Prostate gland (tissue), 2 donors: Measurements from ENCODE around the gene KIF9. TPM values are rescaled to one million over a fixed set of nuclear protein-coding genes. Genes with fewer than 3 reads are reported as not detected.
"Not testable (repeated sequence)": the region's sequence is repeated elsewhere in the genome, so short reads cannot be mapped to it uniquely, and the experiment has no call there.

Experiments
- DNase-seq: peaks from one replicate; pipeline ENCODE4 v3.0.0-alpha.2; 2019; ENCODE audit warnings: low spot score
- H3K27ac ChIP-seq, 2 donors: fragments of 200-600 bp; sonication (generic); 2 replicates each; pipeline ENCODE4 v1.5.1; 2017 to 2019
- H3K27me3 ChIP-seq: fragments of 200-600 bp; sonication (generic); replicated peaks from 2 replicates; pipeline ENCODE4 v1.5.1; 2019; ENCODE audit not compliant: insufficient read depth
- H3K36me3 ChIP-seq, 2 donors: fragments of 200-600 bp; sonication (generic); 1 replicate in 1 of 2; 2 replicates in 1 of 2; pipeline versions ENCODE4 v1.5.1 to v1.8.1; 2017 to 2019
- H3K4me1 ChIP-seq: fragments of 200-600 bp; sonication (generic); replicated peaks from 2 replicates; pipeline ENCODE4 v1.5.1; 2019
- H3K4me3 ChIP-seq, 2 donors: fragments of 200-600 bp; sonication (generic); 2 replicates each; pipeline ENCODE4 v1.5.1; 2017 to 2019
- H3K9me3 ChIP-seq: fragments of 200-600 bp; sonication (generic); 2 replicates; pipeline ENCODE4 v1.5.1; 2017
- CTCF ChIP-seq, 4 experiments: fragments of 200-600 bp in 2 of 4; fragments of 450-650 bp in 2 of 4; sonication (generic) in 2 of 4; IDR thresholded peaks; 1 replicate in 3 of 4; 2 replicates in 1 of 4; pipeline ENCODE4 v1.5.1; 2016 to 2019; ENCODE audit warnings: antibody characterized with exemption in 4 of 4, mild to moderate bottlenecking in 2 of 4, moderate library complexity in 2 of 4
- POLR2A ChIP-seq: fragments of 450-650 bp; IDR thresholded peaks from one replicate; pipeline ENCODE4 v1.6.1; 2016; ENCODE audit warnings: antibody characterized with exemption, mild to moderate bottlenecking
- POLR2AphosphoS5 ChIP-seq: sonication (generic); formaldehyde crosslinking; IDR thresholded peaks from one replicate; pipeline ENCODE4 v1.6.1; 2017; ENCODE audit warnings: antibody characterized with exemption
- WGBS: methylation state at CpG from one replicate; pipeline ENCODE4 v1.1.5; 2018; 5-methylcytosine and 5-hydroxymethylcytosine counted together
- intact Hi-C: fragments of 100-400 bp; cut with DNase I; formaldehyde crosslinking; loops from one replicate; pipeline ENCODE4 v1.14.2; 2022
- total RNA-seq, 2 donors: library from RNA; depleted of rRNA; stranded (reverse); fragments of >200 nt; gene quantifications; one replicate each; pipeline ENCODE4 v1.1.0, GENCODE V29; 2016

The KIF9 gene
- total RNA-seq, 2 donors from 2014 or later: 14.3 to 17.5 TPM

GRCh38 chr3:47310391-47310790 lies 27.8 kb upstream of the KIF9 start:
- no peaks in the 10 kb centered on the region for H3K27me3 ChIP-seq
- DNase-seq: no peak
- H3K27ac ChIP-seq: no peak overlapping the region
- TF ChIP-seq POLR2A (no peak), POLR2AphosphoS5 (no peak), CTCF (IDR thresholded peaks at IDR 0.05) (no peak)
- no peaks in the 10 kb centered on the region for H3K36me3 ChIP-seq
- H3K9me3 ChIP-seq: no peaks in the 10 kb centered on the region
- no peak overlapping the region for H3K4me3 ChIP-seq
- no peaks in the 10 kb centered on the region for H3K4me1 ChIP-seq
- WGBS: 88% methylated on average over 4 of the region's 4 CpGs
- intact Hi-C loops: no loop called here

GRCh38 chr3:47309231-47309630 lies 26.6 kb upstream of the KIF9 start:
- H3K4me3 ChIP-seq, H3K4me1 ChIP-seq, H3K27ac ChIP-seq, intact Hi-C loops, DNase-seq, H3K27me3 ChIP-seq, H3K9me3 ChIP-seq, H3K36me3 ChIP-seq: not testable (repeated sequence)
- 97% methylated on average over 20 of the region's 28 CpGs for WGBS

- 82% methylated on average over 2 of the region's 2 CpGs for WGBS
- no peak overlapping the region for H3K4me3 ChIP-seq
- no peak overlapping the region for H3K27ac ChIP-seq
- DNase-seq: no peak
- no peak for TF ChIP-seq POLR2AphosphoS5
- TF ChIP-seq POLR2A: no peak
- no peak for TF ChIP-seq CTCF (IDR thresholded peaks at IDR 0.05)
- no peaks in the 10 kb centered on the region for H3K9me3 ChIP-seq
- no peaks in the 10 kb centered on the region for H3K4me1 ChIP-seq
- H3K27me3 ChIP-seq: no peaks in the 10 kb centered on the region
- no peaks in the 10 kb centered on the region for H3K36me3 ChIP-seq
- intact Hi-C loops: no loop called here
Measured at GRCh38 chr3:47306022-47306421, 23.4 kb upstream of the KIF9 start.

GRCh38 chr3:47301456-47301855 lies 18.9 kb upstream of the KIF9 start:
- Histone ChIP-seq H3K4me1 (no peaks in the 10 kb centered on the region), H3K27me3 (no peaks in the 10 kb centered on the region), H3K27ac (no peak overlapping the region), H3K9me3 (no peaks in the 10 kb centered on the region), H3K36me3 (no peaks in the 10 kb centered on the region), H3K4me3 (no peak overlapping the region)
- no peak for DNase-seq
- TF ChIP-seq POLR2A (no peak), CTCF (IDR thresholded peaks at IDR 0.05) (no peak), POLR2AphosphoS5 (no peak)
- intact Hi-C loops: no loop called here

GRCh38 chr3:47299381-47300318 lies 17.1 kb upstream of the KIF9 start:
- intact Hi-C loops: no loop called here
- H3K27ac ChIP-seq: no peak overlapping the region
- no peaks in the 10 kb centered on the region for H3K4me1 ChIP-seq
- TF ChIP-seq POLR2AphosphoS5: no peak
- no peak overlapping the region for H3K4me3 ChIP-seq
- WGBS: 90% methylated on average over 9 of the region's 9 CpGs
- no peaks in the 10 kb centered on the region for H3K27me3 ChIP-seq
- H3K9me3 ChIP-seq: no peaks in the 10 kb centered on the region
- DNase-seq: no peak
- no peaks in the 10 kb centered on the region for H3K36me3 ChIP-seq

GRCh38 chr3:47298439-47298838 lies 15.8 kb upstream of the KIF9 start:
- intact Hi-C loops: no loop called here
- no peak overlapping the region for H3K4me3 ChIP-seq
- no peaks in the 10 kb centered on the region for H3K4me1 ChIP-seq
- H3K27ac ChIP-seq: no peak overlapping the region
- no peaks in the 10 kb centered on the region for H3K9me3 ChIP-seq
- no peak for TF ChIP-seq CTCF (IDR thresholded peaks at IDR 0.05)
- no peak for TF ChIP-seq POLR2A
- no peak for TF ChIP-seq POLR2AphosphoS5
- no peaks in the 10 kb centered on the region for H3K27me3 ChIP-seq
- no peak for DNase-seq
- H3K36me3 ChIP-seq: no peaks in the 10 kb centered on the region
- WGBS: 91% methylated on average over 3 of the region's 3 CpGs
